GM19239 (cell line): ENCODE results near the gene LMBR1L.
"Not testable (repeated sequence)": the region's sequence is repeated elsewhere in the genome, so short reads cannot be mapped to it uniquely, and the experiment has no call there.

Experiments used
- DNase-seq: peaks from one replicate; pipeline ENCODE4 v3.0.0; 2011; ENCODE audit warnings: low spot score; ENCODE audit not compliant: insufficient read length
- FAIRE-seq: peaks from 2 replicates; lab custom pipeline; 2011; peaks lifted over from hg19 to GRCh38; lab: Jason Lieb, UNC

Gene LMBR1L

DNA sequence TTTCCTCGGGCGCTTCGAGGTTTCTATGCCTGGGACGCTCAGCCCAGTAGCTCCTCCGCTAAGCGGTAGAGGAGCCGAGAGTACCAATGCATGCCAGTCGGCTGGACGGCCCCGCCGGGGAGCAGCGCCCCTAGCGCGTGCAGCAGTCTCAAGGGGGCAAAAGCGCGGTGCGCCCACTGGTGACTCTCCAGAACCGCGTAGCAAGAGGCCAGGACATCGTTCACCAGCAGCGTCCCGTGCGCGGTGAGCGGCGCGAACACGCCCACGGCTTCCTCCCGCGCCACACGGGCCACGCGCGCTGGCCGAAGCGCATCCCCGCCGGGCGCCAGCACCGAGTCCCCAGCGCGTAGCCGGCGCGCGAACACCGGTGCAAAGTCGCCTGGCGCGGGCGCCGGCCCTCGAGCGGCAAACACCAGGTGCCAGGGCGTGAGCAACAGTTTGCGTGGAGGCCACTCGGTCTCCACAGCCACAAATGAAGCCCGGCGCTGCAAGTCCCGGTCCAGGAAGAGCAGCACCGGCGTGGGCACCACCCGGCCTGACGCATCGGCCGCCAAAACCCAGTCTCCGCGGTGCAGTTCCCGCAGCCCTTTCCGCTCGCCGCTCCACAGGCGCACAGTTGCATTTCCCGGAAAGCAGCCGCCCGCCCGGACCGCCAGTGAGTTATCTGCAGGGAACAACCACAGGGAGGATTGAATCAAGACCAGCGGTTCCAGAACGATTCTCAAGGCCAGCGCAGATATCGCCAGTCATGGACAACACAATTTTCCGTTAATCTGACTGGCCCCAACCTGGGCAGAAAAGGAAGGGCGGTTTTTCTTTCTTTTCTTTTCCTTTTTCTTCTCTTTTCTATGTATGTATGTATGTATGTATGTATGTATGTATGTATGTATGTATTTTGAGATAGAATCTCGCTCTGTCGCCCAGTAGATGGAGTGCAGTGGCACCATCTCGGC lies 20.6 kb downstream of the LMBR1L start:
- DNase-seq (no peak), FAIRE-seq (no peak)

- FAIRE-seq (no peak), DNase-seq (no peak)
These were observed 21.7 kb downstream of the LMBR1L start for GRCh38 chr12:49088932-49089330.

DNA sequence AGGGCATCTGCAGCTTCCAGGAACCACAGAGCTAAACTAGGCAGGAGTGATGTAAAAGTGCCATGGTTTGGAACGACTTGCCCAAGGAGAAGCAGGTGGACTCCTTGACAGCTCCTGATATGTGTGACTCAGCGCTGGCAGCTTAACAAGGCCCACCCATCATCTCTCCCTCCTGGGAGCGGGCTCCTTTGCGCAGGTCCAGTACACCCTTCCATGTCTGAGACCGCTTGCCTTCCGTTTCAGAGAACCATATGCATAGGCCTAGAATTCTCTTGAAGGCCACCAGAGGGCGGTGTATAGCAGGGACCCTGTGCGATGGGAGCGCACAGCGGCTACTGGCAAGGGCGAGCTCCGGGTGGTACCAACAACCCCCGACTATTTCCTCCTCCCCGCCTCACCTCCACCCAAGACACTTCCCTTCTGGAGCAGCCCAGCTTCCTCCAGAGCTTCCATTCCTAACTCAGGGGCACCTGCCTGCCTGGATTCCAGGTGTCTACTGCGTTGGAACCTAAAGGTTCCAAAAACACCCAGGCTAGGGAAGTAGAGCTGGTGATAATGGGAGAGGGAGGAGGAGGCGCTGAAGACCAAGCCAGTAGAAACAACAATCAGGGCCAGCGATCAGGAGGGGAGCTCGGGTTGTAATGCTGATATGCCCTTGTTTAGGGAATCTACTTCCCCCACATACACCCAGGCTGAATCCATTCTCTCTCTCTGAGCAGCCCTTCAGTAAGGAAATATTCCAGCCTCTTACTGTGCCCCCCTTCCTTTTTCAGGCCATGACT lies 22.3 kb downstream of the LMBR1L start:
- FAIRE-seq (peak; percentile 87), DNase-seq (peak; percentile 88)

GRCh38 chr12:49086116-49086515 lies 24.5 kb downstream of the LMBR1L start:
- no peak for FAIRE-seq

DNA sequence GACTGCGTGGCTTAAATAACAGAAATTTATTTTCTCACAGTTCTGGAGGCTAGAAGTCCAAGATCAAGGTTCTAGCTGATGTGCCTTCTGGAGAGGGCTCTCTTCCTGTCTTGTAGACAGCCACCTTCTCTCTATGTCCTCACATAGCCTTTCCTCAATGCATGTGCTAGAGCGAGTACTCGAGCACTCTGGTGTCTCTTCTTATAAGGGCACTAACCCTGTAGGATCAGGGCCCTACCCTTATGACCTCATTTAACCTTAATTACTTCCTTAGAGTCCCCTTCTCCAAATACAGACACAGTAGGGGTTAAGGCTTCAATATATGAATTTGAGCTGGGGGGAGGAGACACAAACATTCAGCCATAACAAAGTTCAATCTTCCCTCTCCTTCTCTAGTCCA lies 26.2 kb downstream of the LMBR1L start:
- DNase-seq (no peak), FAIRE-seq (no peak)

More at GRCh38 chr12:49086116-49086515, 24.5 kb downstream of the LMBR1L start:
- DNase-seq, result no peak

GRCh38 chr12:49079793-49080192 lies 30.9 kb downstream of the LMBR1L start:
- DNase-seq (no peak), FAIRE-seq (no peak)

- no peak for FAIRE-seq
- no peak for DNase-seq
These were observed 39.7 kb downstream of the LMBR1L start for GRCh38 chr12:49070971-49071370.

DNA sequence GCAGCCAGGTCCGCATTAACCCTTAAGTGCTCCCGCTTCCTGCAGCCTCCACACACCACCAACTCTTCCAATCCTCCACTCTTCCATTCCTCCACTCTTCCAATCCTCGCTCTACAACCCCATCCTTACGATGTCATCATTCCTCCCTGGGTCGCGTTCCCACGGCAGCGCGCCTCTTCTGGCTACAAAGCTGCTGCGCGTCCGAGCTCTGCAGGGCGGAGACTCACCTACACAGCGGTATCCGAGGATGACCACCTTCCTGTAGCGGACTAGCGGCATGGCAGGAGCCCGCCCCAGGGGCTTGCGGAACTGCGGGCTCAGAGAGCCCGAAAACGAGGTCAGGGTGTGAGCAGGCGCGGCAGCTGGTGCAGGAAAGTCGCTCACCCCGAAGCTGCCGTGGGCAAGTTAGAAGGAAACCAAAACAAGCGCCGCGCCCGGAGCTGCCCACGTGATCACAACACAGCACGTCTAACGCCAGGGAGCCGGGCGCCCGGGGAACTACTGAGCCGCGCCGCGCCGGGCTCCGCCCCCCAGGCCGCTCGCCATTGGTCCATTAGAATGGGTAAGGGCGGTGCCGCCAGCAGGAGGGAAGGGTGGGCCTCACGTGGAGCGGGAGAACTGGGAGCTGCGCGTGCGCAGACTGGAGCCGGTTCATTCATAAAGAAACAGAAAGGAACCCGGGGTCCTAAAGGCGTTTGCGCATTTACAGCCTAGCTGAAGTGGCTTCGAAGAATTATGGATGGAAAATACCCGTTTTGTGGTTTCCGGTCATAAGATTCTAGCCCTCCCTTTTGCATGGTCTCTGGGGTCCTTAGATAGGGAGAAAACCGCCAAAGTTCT lies 40.9 kb downstream of the LMBR1L start, which contains the start of gene RHEBL1:
TSS of gene RHEBL1 (minus strand) at position 473 of the 840 bp plus-strand sequence. CDS start at position 279, 194 bp downstream.
- FAIRE-seq, result peak; percentile 91
- DNase-seq, result peak; percentile 87

- DNase-seq (no peak), FAIRE-seq (no peak)
These were observed 41.7 kb downstream of the LMBR1L start for GRCh38 chr12:49068879-49069506.

- no peak for DNase-seq
- FAIRE-seq, result no peak
These were observed 44.5 kb downstream of the LMBR1L start for GRCh38 chr12:49066120-49066519.

DNA sequence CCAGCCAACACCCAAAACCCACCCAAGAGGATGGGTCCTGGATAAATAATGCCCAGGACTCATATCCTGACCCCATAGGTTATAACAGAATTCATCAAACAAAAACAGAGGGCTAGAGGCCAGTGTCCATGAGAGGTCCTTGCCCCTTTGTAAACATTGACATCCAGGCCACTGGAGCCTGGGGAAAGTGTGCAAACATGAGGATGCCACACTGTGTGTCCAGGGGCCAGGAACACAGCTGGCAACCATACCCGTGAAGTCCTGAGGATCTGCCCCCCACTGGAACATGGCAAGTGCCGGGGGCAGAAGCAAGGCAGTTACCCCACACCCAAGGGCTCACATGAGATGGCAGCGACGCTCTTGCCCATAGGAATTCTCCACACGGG lies 45.9 kb downstream of the LMBR1L start:
- DNase-seq (no peak), FAIRE-seq (no peak)

DNA sequence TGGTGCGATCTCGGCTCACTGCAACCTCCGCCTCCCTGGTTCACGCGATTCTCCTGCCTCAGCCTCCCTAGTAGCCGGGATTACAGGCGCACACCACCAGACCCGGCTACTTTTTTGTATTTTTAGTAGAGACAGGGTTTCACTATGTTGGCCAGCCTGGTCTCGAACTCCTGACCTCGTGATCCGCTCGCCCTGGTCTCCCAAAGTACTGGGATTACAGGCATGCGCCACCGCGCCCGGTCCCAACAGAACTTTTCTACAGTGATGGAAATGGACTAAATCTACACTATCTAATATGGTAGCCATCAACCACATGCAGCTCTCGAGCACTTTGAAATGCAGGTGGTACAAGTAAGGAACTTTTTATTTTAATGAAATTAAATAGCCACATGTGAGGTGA lies 48.7 kb downstream of the LMBR1L start:
- FAIRE-seq, DNase-seq: not testable (repeated sequence)

DNA sequence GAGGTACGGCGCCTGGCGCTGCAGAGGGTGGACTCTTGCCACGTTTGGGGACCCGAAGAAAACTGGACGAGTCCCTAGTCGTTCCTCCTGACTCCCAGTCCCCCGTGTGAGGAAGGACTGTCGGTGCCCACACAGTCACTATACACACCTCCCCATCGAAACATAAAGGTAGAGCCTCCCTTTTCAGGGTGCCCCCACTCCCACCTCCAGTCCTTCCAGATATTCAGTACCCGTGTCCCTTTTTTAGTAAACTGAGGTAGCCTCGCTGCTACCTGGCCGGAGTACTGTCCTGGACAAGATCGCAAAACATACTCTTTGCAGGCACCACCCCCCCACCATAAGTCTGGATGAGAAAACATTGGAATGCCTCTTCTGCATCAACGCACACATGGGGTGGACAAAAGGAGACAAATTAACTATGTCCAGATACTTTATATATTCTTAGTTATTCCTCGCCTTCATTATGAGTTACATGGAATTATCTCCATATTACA lies 49.4 kb downstream of the LMBR1L start:
- DNase-seq, result no peak
- peak; percentile 69 for FAIRE-seq

- peak; percentile 56 for FAIRE-seq
- peak; percentile 90 for DNase-seq
These were observed 50.1 kb downstream of the LMBR1L start, which contains the start of gene KMT2D for GRCh38 chr12:49060237-49061156. KMT2D (minus strand) TSS chr12:49060794; CDS start chr12:49055324, 5,470 bp downstream.

GRCh38 chr12:49059299-49060171 lies 51.1 kb downstream of the LMBR1L start:
- no peak for DNase-seq

GRCh38 chr12:49059045-49059298 lies 51.7 kb downstream of the LMBR1L start:
- FAIRE-seq (no peak), DNase-seq (no peak)

More at GRCh38 chr12:49059299-49060171, 51.1 kb downstream of the LMBR1L start:
- no peak for FAIRE-seq

GRCh38 chr12:49058366-49059044 lies 52.1 kb downstream of the LMBR1L start:
- FAIRE-seq (no peak), DNase-seq (no peak)
